ENCODE data around the gene SMAD3.

Gene SMAD3

DNA sequence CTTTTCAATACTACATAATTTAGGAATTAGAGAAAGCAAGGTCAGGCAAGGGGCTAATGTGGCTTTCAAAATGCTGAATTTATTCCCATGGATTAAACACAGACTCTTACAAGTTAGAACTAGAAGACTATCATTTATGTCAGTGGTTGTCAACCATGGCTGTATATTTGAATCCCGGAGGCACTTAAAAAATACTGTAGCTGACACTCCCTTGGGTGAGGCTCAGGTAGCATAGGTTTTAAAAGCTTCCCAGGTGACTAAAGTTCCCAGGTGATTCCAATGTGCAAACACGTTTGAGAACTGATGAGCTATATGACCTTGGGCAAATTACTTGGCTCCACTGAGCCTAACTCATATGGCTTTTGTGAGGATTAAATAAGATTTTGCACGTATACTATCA is 159.5 kb downstream of the SMAD3 start:
- H3K27ac ChIP-seq: no peak overlapping the region
- TF ChIP-seq, protein P1, sequence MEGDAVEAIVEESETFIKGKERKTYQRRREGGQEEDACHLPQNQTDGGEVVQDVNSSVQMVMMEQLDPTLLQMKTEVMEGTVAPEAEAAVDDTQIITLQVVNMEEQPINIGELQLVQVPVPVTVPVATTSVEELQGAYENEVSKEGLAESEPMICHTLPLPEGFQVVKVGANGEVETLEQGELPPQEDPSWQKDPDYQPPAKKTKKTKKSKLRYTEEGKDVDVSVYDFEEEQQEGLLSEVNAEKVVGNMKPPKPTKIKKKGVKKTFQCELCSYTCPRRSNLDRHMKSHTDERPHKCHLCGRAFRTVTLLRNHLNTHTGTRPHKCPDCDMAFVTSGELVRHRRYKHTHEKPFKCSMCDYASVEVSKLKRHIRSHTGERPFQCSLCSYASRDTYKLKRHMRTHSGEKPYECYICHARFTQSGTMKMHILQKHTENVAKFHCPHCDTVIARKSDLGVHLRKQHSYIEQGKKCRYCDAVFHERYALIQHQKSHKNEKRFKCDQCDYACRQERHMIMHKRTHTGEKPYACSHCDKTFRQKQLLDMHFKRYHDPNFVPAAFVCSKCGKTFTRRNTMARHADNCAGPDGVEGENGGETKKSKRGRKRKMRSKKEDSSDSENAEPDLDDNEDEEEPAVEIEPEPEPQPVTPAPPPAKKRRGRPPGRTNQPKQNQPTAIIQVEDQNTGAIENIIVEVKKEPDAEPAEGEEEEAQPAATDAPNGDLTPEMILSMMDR (conservative IDR thresholded peaks at IDR 0.05): no peak

DNA sequence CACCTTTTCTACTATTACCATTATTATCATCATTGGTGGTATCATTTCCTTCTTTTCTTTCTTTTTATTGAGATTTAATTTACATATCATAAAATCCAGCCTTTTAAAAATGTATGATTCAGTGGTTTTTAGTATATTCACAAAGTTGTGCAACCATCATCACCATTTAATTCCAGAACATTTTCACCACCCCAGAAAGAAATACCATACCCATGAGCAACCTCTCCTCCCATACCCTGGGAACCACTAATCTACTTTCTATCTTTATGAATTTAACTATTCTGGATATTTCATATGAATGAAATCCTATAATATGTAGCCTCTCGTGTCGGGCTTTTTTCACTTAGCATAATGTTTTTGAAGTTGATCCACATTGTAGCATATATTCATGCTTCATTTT is 159.9 kb downstream of the SMAD3 start:
- H3K27ac ChIP-seq: no peak overlapping the region
- TF ChIP-seq, protein P1 (conservative IDR thresholded peaks at IDR 0.05): no peak

DNA sequence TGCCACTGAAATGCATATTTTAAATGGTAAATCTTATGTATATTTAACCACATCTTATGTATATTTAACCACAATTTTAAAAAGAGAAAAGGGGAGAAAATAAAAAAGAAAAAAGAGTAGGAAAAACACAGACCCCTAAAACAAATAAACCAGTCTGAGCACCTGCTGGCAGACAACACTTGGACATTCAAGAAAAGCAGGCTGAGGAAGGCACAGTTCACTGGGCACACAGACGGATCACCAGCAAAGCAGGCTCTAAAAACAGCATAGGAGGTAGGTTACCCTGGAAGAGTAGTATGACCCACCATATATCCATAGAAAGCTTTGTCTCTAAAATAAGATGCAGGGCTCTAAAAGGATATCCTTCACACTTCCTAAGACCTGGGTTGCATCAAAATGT is 162.0 kb downstream of the SMAD3 start:
- TF ChIP-seq, protein P1 (conservative IDR thresholded peaks at IDR 0.05): no peak
- H3K27ac ChIP-seq: no peak overlapping the region

DNA sequence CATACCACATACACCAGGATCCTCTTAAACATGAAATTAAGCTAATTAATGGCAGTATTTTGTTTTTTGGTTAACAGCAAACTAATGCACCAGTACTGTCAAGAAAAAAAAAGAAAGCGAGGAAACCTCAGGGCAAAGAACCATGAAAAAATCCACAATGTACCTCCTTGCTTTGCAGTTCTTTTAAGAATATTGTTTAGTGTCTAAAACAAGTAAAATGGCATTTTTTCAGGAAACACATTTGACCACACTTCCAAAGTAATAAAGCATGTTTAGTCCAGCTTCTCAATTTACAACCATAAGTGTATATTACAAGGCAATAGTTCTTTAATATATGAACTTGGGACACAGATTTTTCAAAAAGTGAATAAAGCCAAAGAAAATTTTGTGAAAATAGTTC is 162.4 kb downstream of the SMAD3 start:
- H3K27ac ChIP-seq: no peak overlapping the region
- TF ChIP-seq, protein P1 (conservative IDR thresholded peaks at IDR 0.05): no peak

DNA sequence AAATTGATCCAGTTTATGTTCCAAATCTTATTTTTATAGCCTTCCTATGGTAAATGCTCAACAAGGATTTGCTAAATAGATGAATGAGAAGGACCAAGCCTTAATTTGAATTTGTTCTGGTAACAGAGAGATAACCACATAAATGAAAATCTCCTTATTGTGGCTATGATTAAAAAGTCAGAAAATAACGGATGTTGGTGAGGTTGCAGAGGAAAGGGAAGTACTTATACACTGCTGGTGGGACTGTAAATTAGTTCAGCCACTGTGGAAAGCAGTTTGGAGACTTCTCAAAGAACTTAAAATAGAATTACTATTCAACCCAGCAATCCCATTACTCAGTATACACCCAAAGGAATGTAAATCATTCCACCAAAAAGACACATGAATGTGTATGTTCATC is 162.9 kb downstream of the SMAD3 start:
- no peak overlapping the region for H3K27ac ChIP-seq
- TF ChIP-seq, protein P1 (conservative IDR thresholded peaks at IDR 0.05): no peak

DNA sequence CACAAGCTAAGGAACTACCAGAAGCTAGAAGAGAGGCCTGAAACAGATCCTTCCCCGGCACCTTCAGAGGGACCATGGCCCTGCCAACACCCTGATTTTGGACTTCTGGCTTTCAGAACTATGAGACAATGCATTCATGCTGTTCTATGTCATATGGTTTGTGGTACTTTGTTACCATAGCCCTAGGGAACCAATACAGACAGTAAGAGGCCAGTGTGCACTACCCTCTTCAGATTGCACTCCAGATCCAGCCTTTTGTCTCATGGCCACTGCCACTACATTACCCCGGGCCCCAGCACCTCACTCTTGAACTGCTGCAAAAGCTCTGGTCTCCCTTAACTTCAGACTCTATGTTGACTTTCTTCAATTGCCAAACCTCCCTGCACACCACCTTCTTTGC is 165.1 kb downstream of the SMAD3 start:
- no peak overlapping the region for H3K27ac ChIP-seq
- TF ChIP-seq, protein P1 (conservative IDR thresholded peaks at IDR 0.05): no peak

DNA sequence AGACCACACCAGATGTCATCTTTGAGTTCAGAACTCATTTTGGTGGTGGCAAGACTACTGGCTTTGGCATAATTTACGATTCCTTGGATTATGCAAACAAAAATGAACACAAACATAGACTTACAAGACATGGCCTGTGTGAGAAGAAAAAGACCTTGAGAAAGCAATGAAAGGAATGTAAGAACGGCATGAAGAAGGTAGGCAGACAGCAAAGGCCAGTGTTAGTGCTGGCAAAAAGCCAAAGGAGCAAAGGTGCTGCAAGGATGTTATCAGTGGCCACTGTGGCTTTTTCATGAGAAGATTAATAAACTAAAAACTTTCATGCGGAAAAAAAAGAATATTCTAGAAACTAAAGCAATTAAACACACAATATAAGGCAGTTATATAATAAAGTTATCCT is 167.2 kb downstream of the SMAD3 start:
- TF ChIP-seq, protein P1 (conservative IDR thresholded peaks at IDR 0.05): no peak
- peak overlapping the region; percentile 21 for H3K27ac ChIP-seq

Data from VCaP (cell line).